GM12892 (cell line): Measurements from ENCODE around the gene F3.

Experiments
- POLR2A ChIP-seq: IDR thresholded peaks from 2 replicates; pipeline ENCODE4 v1.6.1; 2011; ENCODE audit warnings: low read depth, low read length, control low read depth
- POLR2AphosphoS5 ChIP-seq: IDR thresholded peaks from 2 replicates; pipeline ENCODE4 v1.6.1; 2011; ENCODE audit warnings: low read depth, low read length, control low read depth

DNA sequence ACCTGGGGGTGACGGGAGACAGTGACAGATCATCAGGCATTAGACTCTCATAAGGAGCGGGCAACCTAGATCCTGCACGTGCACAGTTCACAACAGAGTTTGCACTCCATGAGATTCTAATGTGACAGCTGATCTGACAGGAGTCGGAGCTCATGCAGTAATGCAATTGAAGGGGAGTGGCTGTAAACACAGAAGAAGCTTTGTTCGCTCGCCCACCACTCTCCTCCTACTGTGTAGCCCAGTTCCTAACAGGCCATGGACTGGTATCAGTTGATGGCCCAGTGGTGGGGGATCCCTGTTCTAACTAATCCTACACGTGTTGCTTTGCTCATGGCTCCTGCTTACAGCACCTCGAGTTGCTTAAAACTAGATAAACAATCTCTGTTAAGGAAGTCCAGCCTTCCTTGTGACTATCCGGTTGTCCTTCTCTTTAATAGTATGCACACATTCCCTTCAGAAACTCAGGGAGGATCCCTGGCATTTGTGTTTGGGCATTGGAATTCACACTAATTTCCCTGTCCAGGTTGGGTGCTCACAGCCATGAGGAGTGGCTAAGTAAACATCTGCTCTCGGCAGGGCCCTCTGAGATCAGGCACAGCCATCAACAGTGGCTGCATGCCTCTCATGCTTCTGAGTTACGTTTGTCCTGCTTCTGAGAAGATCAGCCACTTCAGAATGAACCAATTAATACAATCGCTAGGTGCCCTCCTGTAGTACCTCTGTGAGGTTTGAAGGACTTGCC, 21.1 kb upstream of the F3 start:
- TF ChIP-seq POLR2A (no peak), POLR2AphosphoS5 (no peak)
